Measurements from ENCODE around the gene C1QTNF3. TPM values are rescaled to one million over a fixed set of nuclear protein-coding genes. Genes with fewer than 3 reads are reported as not detected.
"Not testable (repeated sequence)": the region's sequence is repeated elsewhere in the genome, so short reads cannot be mapped to it uniquely, and the experiment has no call there.

Gene C1QTNF3
- total RNA-seq = 2.0 and 2.1 TPM in 2 replicates

- intact Hi-C loops (cut with micrococcal nuclease) = no loop called here
- DNase-seq = no peak
- H3K4me3 Mint-ChIP-seq = no peak within 1 kb of the TSS
- no peaks in the 10 kb centered on the region for H3K36me3 Mint-ChIP-seq (ENCODE audit: low read depth)
- H3K27ac Mint-ChIP-seq = no peak within 1 kb of the TSS
- no peaks in the 10 kb centered on the region for H3K9me3 Mint-ChIP-seq
- no peaks in the 10 kb centered on the region for H3K4me1 Mint-ChIP-seq
- no peaks in the 10 kb centered on the region for H3K27me3 Mint-ChIP-seq
Observed at GRCh38 chr5:34043099-34043876, at the start of gene C1QTNF3. TSS of gene C1QTNF3 (minus strand) at chr5:34043213. CDS start at chr5:34043125, 88 bp downstream.

- DNase-seq; H3K4me1 Mint-ChIP-seq; H3K9me3 Mint-ChIP-seq; H3K27ac Mint-ChIP-seq; H3K27me3 Mint-ChIP-seq; intact Hi-C loops (cut with micrococcal nuclease); H3K4me3 Mint-ChIP-seq; H3K36me3 Mint-ChIP-seq (ENCODE audit: low read depth): not testable (repeated sequence)
Observed at GRCh38 chr5:34091039-34091438, 48.0 kb upstream of the C1QTNF3 start.

- H3K4me3 Mint-ChIP-seq; intact Hi-C loops (cut with micrococcal nuclease); H3K9me3 Mint-ChIP-seq; H3K4me1 Mint-ChIP-seq; H3K36me3 Mint-ChIP-seq (ENCODE audit: low read depth); DNase-seq; H3K27me3 Mint-ChIP-seq; H3K27ac Mint-ChIP-seq: not testable (repeated sequence)
Observed at GRCh38 chr5:34089802-34090201, 46.8 kb upstream of the C1QTNF3 start.

DNA sequence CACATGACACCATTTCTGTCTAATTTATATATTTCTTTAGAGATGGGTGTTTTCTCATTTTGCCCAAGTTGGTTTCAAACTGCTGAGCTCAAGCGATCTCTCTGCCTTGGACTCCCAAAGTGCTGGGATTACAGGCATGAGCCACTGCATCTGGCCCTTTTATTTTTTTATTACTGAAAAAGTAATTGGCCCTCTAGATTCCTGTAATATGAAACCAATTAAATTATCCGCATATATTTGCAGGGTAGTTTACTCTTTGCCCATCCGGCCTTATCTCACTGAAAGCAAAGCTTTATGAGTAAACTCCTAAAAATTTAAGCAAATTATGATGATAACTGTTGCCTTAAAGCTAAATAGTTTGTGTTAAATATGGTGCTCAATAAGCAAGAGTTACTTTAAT, 44.7 kb upstream of the C1QTNF3 start:
- H3K27me3 Mint-ChIP-seq; intact Hi-C loops (cut with micrococcal nuclease); H3K4me3 Mint-ChIP-seq; DNase-seq; H3K36me3 Mint-ChIP-seq (ENCODE audit: low read depth); H3K27ac Mint-ChIP-seq; H3K4me1 Mint-ChIP-seq; H3K9me3 Mint-ChIP-seq: not testable (repeated sequence)

DNA sequence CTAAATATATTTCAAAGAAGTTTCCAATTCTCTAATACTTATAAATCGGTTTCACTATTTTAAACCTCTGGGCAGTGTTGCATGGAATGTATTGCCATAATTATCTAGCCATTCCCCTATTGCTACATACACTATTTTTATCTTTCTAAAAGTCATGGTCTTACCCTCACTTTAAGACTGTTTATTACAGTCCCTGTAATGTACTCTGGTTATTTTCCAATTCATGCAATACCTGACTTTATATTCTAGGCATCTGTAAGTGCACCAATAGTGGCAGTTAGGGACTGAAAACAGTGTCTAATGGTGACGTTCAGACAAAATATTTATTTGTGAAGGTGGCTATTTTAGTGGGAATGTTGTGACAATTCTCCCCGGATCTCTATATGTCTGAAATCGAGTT, 40.9 kb upstream of the C1QTNF3 start:
- intact Hi-C loops (cut with micrococcal nuclease); H3K4me1 Mint-ChIP-seq; H3K27ac Mint-ChIP-seq; DNase-seq; H3K9me3 Mint-ChIP-seq; H3K27me3 Mint-ChIP-seq; H3K36me3 Mint-ChIP-seq (ENCODE audit: low read depth); H3K4me3 Mint-ChIP-seq: not testable (repeated sequence)

DNA sequence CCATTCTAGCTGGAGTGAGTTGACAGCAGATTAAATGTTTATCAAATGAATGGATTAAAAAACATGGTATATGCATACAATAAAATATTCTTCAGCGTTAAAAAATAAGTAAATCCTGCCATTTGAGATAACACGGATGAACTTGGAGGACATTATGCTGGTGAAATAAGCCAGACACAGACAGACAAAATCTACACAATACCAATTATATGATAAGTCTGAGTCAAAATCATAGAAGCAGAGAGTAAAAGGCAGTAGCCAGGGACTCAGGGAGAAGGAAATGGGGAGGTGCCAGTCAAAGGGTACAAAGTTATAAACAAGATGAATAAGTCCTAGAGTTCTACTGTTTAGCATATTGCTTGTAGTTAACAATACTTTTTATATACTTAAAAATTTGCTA, 36.5 kb upstream of the C1QTNF3 start:
- H3K27ac Mint-ChIP-seq; H3K4me3 Mint-ChIP-seq; H3K4me1 Mint-ChIP-seq; H3K36me3 Mint-ChIP-seq (ENCODE audit: low read depth); H3K27me3 Mint-ChIP-seq; H3K9me3 Mint-ChIP-seq; intact Hi-C loops (cut with micrococcal nuclease); DNase-seq: not testable (repeated sequence)

GRCh38 chr5:34077636-34078035, 34.6 kb upstream of the C1QTNF3 start:
- H3K27ac Mint-ChIP-seq; H3K9me3 Mint-ChIP-seq; H3K4me1 Mint-ChIP-seq; H3K4me3 Mint-ChIP-seq; DNase-seq; H3K27me3 Mint-ChIP-seq; H3K36me3 Mint-ChIP-seq (ENCODE audit: low read depth); intact Hi-C loops (cut with micrococcal nuclease): not testable (repeated sequence)

DNA sequence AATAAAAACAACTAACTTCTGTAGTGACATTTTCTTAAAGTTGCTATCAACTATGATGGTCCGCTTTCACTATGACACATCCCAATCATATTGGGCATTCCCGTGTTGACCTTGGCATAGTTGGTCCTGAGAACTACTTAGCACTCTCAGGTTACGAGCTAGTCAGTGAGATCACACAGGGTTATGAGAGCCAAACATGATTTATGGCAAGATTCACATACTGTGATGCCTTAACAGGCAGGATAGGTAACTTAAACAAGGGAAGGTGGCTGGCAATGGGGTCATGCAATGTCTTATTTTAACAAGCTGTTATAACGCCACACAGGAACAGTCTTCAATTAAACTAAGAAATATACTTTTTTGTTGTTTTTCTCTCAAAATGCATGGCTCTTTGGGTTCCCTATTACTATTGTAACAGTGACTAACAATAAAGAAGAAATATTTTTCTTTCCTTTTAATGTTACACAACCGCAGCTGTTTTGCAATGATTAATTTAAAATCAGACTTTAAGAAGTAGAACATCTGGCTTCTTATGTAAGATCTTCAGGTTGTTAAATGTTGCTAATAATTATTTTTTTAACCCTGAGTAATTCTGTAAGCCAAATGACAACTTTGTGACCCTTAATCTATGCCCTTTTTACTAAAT, 33.8 kb upstream of the C1QTNF3 start:
- H3K27me3 Mint-ChIP-seq; H3K4me1 Mint-ChIP-seq; DNase-seq; H3K4me3 Mint-ChIP-seq; H3K27ac Mint-ChIP-seq; H3K36me3 Mint-ChIP-seq (ENCODE audit: low read depth); H3K9me3 Mint-ChIP-seq; intact Hi-C loops (cut with micrococcal nuclease): not testable (repeated sequence)

GRCh38 chr5:34074472-34074871, 31.5 kb upstream of the C1QTNF3 start:
- H3K4me3 Mint-ChIP-seq; DNase-seq; H3K4me1 Mint-ChIP-seq; H3K27ac Mint-ChIP-seq; H3K36me3 Mint-ChIP-seq (ENCODE audit: low read depth); H3K27me3 Mint-ChIP-seq; intact Hi-C loops (cut with micrococcal nuclease); H3K9me3 Mint-ChIP-seq: not testable (repeated sequence)

- H3K27me3 Mint-ChIP-seq; DNase-seq; H3K36me3 Mint-ChIP-seq (ENCODE audit: low read depth); H3K4me3 Mint-ChIP-seq; intact Hi-C loops (cut with micrococcal nuclease); H3K27ac Mint-ChIP-seq; H3K4me1 Mint-ChIP-seq; H3K9me3 Mint-ChIP-seq: not testable (repeated sequence)
Observed at GRCh38 chr5:34074071-34074470, 31.1 kb upstream of the C1QTNF3 start.

DNA sequence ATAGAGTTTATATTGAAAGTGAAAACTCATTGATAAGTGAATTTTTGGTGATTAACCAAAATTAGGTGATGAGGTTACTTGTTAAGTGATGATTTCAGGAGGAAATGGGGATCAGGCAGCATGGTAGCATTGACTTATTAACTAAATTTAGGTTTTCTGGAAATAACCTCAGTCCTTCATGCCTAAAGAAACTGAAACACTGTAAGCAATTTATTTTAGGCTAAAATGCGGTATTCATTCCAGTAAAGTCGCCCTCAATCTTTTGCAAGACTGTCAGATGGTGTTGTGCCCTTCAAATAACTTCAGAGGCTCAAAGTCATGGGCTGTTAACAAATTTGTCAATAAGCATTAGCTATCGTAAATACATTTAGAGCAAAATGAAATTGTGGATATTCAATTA, 27.6 kb upstream of the C1QTNF3 start:
- H3K36me3 Mint-ChIP-seq (ENCODE audit: low read depth); H3K27ac Mint-ChIP-seq; H3K4me3 Mint-ChIP-seq; H3K9me3 Mint-ChIP-seq; DNase-seq; H3K4me1 Mint-ChIP-seq; intact Hi-C loops (cut with micrococcal nuclease); H3K27me3 Mint-ChIP-seq: not testable (repeated sequence)

DNA sequence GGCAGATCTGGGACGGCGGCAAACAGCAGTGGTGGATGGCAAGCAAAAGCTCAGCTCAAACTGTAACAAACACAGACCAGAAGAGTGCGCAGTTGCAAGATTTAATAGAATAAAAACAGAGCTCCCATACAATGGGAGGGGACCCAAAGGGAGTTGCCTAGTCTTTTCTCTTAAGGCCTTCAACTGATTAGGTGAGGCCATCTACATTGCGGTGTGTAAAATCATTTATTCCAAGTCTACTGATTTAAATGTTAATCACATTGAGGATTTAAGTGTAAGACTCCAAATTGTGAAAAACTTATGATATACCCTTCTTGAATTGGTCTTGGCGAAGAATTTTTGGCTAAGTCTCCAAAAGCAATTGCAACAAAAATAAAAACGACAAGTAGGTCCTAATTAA, 21.6 kb upstream of the C1QTNF3 start:
- H3K4me3 Mint-ChIP-seq = no peak overlapping the region
- H3K36me3 Mint-ChIP-seq (ENCODE audit: low read depth) = peaks cover 4% of the 10 kb centered on the region
- H3K27ac Mint-ChIP-seq = no peak overlapping the region
- no peaks in the 10 kb centered on the region for H3K27me3 Mint-ChIP-seq
- intact Hi-C loops (cut with micrococcal nuclease) = no loop called here
- no peaks in the 10 kb centered on the region for H3K4me1 Mint-ChIP-seq
- DNase-seq = no peak
- peaks cover 7% of the 10 kb centered on the region for H3K9me3 Mint-ChIP-seq

DNA sequence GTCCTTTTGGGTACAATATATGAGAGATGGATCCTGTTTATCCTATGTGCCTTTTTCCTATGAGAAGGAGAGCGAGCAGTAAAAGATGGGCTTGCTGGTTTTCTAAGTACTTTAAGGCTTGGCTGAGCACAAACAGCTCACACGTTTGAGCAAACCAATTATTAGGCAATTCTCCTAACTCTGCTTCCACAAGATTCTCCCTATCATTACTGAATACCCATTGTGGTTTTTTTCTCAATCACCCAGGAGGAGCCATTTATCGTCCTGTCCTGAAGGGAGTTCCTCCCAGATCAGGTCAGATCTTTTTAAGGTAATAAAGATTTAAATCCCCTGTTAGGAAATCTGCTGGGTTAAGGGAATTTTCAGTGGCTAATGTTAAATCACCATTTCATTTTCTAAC, 19.4 kb upstream of the C1QTNF3 start:
- Mint-ChIP-seq H3K27ac (no peak overlapping the region), H3K27me3 (no peaks in the 10 kb centered on the region), H3K9me3 (peaks cover 7% of the 10 kb centered on the region), H3K4me3 (no peak overlapping the region), H3K4me1 (no peaks in the 10 kb centered on the region), H3K36me3 (ENCODE audit: low read depth) (peaks cover 4% of the 10 kb centered on the region)
- peak; percentile 6 for DNase-seq
- intact Hi-C loops (cut with micrococcal nuclease) = no loop called here

- intact Hi-C loops (cut with micrococcal nuclease) = no loop called here
- Mint-ChIP-seq H3K27me3 (no peaks in the 10 kb centered on the region), H3K36me3 (ENCODE audit: low read depth) (peaks cover 4% of the 10 kb centered on the region), H3K9me3 (peaks cover 7% of the 10 kb centered on the region), H3K4me1 (no peaks in the 10 kb centered on the region), H3K27ac (no peak overlapping the region), H3K4me3 (no peak overlapping the region)
- peak; percentile 40 for DNase-seq
Observed at GRCh38 chr5:34061993-34062392, 19.0 kb upstream of the C1QTNF3 start.

DNA sequence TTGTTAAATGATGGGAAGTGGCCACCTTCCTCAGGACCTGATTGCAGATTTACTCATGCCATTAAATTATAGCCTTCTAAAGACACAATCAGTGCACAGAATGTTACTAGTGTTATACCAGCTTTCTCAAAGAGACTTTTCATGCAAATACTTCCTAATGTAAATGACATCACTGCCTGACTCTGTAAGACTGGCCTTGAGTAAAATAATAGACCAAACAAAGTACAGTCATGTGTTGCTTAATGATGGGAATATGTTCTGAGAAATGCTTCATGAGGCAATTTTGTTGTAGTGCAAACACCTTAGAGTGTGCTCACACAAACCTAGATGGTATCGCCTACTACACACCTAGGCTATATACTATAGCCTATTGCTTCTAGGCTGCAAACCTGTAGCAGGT, 17.0 kb upstream of the C1QTNF3 start:
- H3K27ac Mint-ChIP-seq = no peak overlapping the region
- H3K27me3 Mint-ChIP-seq = no peaks in the 10 kb centered on the region
- peaks cover under 1% of the 10 kb centered on the region for H3K36me3 Mint-ChIP-seq (ENCODE audit: low read depth)
- H3K4me3 Mint-ChIP-seq = no peak overlapping the region
- peak; percentile 10 for DNase-seq
- no peaks in the 10 kb centered on the region for H3K4me1 Mint-ChIP-seq
- peaks cover 5% of the 10 kb centered on the region for H3K9me3 Mint-ChIP-seq
- intact Hi-C loops (cut with micrococcal nuclease) = no loop called here
